ENCODE measurements around the gene C1QTNF9B.
"Not testable (repeated sequence)": the region's sequence is repeated elsewhere in the genome, so short reads cannot be mapped to it uniquely, and the experiment has no call there.

Gene C1QTNF9B

DNA sequence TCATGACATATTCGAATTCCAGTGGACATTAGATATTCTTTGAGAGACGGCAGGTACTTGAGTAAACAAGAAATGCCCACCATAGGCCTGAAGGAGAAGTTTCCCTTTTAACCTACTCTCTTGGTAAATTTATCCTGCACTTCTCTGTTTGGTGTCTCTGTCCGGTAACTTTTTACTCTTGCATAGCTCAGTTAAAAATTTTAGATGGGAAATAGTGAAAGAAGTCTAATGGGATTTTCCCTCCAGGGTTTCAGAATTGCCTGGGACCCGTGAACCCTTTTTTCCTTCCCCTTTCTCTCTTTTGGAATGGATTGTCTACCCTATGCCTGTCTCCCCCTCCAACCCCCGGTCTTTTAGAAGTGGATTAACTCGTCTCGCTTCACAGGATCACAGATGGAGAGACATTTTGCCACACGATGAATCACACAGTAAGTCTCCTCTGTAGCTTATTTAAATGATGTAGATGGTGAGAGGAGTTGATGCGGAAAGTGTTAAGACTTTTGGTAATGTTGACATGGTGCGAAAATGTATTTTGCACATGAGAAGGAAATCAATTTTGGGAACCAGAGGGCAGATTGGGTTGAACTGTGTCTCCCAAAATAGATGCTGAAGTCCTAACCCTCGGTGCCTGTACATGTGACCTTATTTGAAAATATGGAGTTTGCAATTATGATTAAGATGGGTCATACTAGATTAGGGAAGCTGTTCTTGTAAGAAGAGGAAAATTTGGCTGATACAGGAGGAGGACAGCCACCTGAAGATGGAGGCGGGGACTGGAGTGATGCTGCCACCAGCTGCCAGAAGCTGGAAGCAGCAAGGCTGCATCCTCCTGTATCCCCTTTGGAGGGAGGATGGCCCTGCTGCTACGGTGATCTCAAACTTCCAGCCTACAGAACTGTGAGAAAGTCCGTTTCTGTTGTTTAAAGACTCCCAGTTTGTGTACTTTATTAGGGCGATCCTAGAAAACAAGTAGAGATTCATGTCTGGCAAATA lies 7.4 kb downstream of the C1QTNF9B start:
- no peak for DNase-seq

DNA sequence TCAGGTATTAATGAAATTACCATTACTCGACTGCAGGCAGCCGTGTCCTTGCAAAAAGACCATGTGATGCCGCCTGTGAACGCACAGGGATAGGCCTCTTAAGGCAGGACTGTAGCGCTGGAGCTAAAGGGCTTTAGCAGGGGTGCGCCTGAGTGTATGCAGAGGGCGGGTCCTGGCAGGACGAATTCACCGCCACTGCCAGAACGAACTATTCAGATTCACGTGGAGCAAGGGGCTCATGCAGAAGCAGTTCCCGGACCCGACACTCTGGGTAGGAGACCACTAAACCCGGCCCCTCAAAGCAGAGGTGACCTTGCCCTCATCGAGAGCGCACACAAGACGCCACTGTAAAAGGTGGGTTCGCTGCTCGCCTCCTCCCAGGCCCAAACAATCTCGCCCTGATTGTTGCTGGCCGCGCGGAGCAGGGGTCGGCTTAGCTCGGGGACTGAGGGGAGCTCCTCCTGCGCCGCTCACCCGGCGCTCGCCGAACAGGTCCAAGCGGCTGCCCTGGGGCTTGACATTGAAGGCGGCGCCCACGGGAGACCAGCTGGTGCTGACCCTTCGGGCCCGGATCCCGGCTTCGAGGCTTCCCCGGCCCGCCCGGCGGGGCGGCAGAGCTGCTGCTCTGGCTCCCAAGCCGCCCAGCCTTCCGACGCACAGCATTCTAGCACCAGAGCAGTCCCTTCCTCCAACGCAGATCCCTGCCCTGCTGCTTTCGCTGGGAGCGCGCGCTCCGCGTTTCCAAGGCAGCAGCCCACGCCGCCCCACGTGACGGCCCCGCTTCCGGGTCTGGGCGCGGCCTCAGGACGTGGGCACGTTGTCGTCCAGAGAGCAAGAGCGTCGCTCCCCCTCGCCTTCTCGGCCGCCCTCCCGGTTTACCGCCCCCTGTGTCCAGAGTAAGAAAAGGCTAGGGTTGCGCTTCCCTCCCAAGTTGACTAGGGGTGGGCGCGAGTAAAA lies 8.4 kb downstream of the C1QTNF9B start, which contains the start of gene MIPEP:
TSS of gene MIPEP (minus strand) at position 743 of the 957 bp plus-strand sequence. CDS start at position 663, 80 bp downstream.
- DNase-seq = peak; percentile 82

DNA sequence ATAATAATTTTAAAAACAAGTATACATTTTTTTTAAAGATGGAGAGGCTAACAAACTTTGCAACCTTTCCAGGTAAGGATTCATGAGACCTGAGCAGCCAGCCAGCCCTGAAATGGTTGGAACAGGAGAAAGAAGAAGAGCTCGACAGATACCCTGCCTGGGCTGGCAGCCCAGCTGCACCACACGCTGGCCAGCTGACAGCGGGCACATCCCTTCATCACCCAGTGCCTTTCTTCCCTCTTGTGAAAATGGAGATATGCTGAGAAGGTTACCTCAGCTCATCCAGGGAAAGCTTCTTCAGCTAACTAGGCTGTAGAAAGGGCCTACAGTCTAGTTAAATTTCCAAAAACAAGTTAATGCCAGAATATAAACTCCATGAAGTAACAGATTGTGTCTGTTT lies 12.9 kb downstream of the C1QTNF9B start:
- DNase-seq = not testable (repeated sequence)

DNA sequence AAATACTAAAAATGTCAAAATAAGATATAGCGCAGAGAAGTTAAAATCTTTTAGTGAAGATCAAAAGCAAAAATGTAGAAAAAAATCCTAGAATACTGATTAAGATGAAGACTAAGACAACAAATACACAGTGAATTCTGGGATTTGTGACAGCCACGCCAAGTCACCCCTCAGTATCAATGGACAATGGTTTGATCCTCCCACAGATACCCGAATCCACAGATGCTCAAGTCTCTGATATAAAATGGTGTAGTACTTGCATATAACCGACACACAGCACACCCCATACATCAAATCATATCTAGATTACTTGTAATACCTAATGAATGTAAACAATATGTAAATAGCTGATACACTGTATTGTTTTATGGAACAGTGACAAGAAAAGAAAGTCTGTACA lies 14.0 kb downstream of the C1QTNF9B start:
- no peak for DNase-seq

DNA sequence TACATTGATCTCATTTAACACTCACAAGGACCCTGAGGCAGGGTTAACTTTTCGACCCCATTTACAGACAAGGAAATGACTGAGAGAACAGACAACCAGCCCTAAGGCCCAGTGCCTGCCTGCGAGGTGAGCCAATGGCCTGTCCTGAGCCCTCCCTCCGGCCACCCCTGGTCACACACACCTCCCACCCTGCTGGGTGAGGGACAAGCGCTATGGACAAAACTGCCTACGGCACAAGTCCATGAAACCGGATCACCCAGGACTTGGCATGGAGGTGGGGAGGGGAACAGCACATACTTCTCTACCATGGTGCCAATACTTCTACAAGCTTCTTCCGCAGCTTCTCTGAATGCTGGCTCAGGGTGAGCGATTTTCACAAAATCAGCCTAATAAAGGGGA lies 15.9 kb downstream of the C1QTNF9B start:
- DNase-seq = not testable (repeated sequence)

DNA sequence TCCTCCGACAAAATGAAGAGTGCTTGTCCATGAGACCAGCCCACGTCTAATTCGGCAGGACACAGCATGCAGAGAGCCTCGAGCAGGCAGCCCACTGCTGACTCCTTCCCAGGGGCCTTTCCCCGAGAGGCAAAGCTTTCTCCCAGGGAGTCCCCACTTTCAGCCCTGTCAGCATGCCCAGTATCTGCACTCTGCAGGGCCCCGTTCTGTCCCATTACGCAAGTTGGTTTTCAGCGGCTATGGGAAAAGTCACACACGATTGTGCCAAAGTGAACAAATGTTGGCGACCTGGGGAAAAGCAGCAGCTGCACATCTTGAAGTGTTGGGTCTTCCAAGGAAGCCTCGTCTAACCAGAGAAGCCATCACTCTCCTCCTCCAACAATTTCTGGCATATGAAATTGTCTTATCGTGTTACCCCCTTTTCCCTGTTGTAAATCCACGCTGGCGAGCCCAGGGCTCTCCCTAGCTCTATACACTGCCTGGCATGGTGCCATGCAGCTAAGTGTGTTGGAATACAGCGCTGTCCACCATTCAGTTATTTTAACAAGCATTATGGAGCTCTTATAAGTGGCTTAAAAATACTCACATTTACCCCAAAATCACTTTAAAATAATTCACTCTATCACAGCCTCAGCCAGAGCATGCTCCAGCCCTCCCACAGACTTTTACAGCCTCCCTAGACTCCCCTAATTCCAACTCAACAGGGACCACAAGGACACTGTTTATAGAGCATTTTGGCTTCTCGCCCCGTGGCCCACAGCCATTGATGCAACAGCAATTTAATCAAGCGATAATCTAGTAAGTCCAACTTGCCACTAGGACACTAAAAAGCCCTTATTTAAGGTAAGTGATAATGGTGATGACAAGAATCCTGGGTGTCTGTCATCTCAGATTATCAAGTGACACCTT lies 16.6 kb downstream of the C1QTNF9B start:
- not testable (repeated sequence) for DNase-seq

DNA sequence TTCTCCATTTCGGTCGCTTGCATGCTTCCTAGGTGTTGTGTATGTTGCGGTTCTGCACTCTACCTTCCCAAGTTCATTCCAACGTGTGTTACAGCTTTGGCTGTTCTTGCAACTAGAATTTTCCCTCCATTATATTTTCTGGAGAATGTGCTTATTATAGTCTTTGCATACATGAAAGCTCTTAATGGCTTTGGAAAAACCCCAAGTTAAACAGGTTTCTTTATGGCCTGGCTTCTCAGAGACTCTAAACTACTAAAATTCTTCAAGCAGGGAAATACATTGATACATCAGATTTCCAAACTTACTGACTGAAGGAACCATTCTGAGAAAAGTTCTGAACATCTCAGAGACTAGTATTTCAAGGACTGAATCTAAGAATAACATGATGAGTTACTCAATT lies 20.0 kb downstream of the C1QTNF9B start:
- DNase-seq = no peak

DNA sequence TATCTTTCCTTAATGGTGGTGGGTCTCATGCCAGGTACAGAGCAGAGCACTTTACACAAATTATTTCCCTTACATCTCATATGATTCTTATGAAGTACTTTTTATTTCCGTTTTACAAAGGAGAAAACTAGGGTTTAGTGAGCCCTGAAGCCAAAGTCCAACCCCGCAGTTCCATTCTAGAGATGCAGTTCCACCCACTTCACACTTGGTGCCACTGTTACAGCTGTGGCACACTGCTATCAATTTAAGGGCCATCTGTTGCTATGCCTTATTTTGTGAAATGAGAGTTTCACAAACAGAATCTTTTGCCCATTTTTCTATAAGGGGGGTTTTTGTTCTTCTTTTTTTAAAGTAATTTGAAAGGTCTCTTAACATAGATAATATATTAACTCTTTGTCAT lies 21.0 kb downstream of the C1QTNF9B start:
- no peak for DNase-seq

DNA sequence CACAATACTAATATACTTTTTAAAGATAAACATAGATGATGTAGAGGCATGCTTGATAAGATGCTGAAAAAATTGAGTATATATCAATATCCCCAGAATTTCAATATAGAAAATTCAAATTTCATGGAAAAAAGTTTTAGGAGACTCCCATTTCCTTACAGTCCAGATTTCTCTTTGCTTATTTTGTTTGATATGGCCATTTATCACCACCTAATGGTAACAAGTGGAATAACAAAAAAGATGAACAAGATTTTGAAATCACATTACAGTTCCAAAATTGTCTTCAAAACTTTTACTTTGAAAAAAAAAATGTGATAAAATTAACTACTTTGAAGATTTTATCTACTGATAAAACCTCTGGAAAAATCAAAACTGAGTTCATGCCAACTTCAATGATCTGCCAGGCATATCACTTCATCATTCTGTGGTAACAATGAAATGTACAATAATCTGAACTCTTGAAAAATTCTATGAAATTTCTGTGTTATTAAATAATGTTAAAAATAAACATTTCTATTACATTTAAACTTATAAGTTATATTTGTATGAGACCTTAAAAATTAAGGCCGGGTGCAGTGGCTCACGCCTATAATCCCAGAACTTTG lies 25.6 kb downstream of the C1QTNF9B start:
- DNase-seq = no peak

DNA sequence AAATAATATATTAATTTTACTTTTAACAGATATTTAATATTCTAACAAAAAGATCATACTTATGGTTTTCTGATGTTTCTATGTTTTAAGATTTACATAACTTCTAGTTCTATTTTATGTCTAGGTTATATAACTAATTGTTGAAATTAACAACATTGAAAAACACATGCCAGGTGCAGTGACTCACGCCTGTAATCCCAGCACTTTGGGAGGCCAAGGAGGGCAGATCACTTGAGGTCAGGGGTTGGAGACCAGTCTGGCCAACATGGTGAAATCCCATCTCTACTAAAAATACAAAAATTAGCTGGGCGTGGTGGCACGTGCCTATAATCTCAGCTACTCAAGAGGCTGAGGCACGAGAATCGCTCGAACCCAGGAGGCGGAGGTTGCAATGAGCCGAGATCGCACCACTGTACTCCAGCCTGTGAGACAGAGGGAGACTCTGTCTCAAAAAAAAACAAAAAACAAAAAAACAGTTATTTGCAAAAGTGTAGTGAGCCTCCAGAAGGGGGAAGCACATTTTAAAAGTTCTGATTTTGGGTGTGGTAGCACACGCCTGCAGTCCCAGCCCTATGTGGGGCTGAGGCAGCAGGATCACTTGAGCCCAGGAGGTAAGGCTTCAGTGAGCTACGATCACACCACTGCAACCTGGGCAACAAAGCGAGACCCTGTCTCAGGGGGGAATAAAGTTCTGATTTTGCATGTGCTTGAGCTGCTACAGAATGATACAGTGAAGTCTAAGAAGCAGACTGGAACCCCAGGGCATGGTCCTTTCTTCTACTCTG lies 26.8 kb downstream of the C1QTNF9B start:
- no peak for DNase-seq

DNA sequence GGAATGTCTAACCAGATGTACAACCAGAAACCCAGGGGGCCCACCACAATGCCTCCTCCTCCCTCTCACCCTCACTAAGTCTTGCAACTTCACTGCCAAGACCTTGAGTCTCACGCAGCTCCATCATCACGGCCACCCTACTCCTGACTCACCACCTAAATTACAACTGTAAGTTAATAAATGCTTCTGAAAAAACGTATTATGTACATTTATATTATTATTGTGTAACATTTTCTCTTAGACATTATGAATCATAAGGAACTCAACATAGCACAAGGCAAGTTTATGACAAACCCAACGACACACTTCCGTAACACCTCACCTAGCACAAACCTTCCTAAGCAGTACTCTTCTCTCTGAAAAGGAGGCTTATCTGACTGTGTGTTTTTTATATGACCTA lies 28.8 kb downstream of the C1QTNF9B start:
- no peak for DNase-seq

DNA sequence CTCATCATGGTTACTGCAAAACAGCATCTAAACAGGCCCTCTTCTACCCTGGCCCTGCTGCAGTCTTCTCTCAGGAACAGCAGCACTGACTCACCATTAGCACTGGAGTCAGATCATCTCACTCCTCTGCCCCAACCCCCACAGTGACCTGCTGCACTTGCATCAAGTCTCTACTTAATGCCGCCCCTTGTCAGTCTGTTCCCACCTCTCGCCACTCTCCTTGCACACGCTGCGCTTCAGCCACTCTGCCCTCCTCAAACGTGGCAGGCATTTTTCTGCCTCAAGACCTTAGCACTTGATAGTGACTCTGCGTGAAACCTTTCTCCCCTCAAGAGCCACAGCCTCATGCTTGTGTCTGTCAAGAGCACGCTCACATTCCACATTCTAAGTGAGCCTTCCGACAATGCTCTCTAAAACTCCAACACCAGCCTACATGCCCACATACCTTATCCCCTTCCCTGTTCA lies 30.2 kb downstream of the C1QTNF9B start:
- no peak for DNase-seq

DNA sequence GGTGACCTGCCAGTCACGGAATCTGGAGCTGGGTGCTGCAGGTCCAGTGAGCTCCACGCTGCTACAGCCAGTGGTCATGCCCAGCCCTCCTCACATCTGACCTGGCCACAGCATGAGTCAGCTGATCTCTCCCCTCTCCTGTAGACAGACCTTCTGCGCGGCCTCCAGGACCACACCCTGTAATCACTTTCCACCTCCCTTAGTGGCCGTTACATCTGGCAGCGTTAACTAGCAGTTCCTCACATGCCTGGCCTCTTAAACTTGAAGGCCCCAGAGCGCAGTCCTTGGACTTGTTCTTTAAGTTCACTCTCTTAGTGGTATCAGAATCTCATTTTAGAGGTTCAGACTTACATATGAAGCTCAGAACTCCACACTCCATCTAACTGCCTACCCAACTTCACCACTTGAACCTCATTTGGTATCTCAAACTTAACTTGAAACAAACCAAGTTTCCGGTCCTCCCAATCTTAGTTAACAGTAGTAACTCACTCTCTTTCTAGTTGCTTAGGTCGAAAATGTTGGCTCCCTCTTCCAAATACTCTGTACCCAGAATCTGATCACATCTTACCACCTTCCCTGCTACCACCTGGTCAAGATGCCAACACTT lies 30.8 kb downstream of the C1QTNF9B start:
- no peak for DNase-seq

DNA sequence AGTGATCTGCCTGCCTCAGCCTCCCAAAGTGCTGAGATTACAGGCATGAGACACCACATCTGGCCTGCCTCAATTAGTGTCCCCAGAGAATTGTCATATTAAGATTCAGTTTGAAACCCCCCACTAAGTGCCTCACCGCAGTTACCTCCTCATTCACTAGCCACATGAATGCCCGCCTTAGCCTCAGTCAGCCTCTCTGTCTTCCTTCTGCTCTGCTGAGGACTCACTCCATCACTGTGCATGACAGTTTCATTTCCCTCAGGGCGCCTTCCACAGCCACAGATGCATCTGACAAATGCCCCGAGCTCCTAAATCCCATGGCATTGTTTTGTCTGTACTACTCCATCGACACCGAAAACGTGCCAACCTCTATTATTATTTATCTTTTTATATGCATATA lies 31.4 kb downstream of the C1QTNF9B start:
- no peak for DNase-seq

DNA sequence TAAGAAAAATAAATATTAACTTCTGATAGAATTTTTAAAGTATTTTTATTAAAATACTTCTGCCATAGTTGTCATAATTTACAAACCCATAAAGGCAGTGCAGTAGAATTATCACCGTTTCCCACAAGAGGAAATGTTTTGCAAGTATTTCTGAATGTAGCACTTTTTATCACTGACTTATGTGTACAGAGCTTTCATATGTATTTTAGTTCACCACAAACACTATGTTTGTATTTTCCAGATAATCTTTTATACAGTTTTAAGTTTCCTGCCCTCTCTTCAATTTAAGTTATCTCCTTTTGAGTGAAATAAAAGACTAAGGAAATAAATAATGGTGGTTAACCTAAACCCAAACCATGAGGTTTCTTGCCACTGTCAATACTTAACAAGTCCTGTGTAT lies 32.3 kb downstream of the C1QTNF9B start:
- no peak for DNase-seq

DNA sequence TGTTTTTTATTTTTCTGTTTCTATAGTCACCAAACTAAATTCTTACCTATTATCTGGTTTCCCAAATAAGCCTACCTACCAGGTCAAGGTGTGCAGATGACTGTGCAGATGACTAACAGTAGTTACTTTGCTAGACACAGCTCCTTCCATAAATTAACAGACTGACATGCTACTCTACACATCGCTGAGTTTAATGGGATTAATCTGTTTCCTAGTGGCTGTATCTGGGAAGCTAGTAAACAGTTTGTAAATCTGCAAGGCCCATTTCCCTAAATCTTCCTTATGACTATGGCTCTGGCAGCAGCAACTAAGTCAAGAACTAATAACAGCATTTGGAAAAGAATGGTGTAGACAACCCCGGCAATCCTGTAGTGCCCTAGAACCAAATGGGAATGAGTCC lies 36.0 kb downstream of the C1QTNF9B start:
- DNase-seq = no peak

DNA sequence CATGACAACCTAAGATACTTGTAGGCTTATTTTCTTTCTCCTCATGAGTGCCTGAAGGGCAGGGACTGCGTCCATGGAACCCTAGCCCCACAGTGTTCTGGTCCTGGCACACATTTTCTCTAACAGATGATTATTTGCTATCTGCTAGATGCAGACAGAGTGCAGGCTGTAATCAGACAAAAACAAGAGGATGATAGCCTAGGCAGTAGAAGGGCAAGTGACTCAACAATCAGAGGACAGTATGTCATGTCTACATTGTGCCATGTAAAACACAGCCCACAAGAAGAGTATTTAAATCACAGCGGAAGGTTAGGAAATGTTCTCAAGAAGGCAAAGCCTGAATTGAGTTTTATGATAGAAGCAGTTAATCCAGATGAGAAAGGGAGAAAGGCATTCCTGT lies 37.4 kb downstream of the C1QTNF9B start:
- DNase-seq = no peak

DNA sequence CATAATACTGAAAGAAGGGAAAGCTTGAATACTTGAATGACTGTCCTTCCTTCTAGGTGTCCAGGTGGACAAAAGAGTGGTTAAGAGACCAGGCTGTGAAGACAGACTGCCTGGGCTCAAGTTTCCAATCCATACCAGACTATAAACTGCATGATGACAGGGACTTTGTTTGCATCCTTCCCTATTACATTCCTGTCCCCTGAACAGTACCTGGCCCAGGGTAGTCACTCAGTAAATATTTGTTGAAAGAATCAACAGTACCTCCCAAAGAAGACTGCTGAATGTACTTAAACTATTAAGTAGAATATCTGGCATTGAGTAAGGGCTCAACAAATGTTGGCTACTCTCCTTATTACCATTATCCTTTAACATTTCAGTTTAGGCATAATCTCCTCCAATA lies 37.8 kb downstream of the C1QTNF9B start:
- no peak for DNase-seq

DNA sequence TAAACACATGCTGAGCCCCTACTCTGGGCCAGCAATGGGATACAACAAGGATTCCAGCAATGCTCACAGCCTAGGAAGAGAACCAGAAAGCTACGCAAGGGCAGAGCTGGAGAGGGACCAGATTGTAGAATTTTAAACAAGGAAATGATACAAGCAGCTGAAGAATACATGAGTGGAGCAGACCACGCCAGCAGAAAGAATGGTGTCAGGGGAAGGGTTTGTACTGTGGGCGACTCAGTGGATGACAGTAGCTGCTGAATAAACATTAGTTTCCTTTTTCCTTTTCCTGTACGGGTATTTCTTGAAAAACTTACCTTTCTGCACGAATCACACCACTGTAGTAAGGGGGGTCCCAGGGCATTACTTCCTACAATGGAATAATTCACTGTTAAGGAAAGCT lies 38.8 kb downstream of the C1QTNF9B start:
- no peak for DNase-seq

DNA sequence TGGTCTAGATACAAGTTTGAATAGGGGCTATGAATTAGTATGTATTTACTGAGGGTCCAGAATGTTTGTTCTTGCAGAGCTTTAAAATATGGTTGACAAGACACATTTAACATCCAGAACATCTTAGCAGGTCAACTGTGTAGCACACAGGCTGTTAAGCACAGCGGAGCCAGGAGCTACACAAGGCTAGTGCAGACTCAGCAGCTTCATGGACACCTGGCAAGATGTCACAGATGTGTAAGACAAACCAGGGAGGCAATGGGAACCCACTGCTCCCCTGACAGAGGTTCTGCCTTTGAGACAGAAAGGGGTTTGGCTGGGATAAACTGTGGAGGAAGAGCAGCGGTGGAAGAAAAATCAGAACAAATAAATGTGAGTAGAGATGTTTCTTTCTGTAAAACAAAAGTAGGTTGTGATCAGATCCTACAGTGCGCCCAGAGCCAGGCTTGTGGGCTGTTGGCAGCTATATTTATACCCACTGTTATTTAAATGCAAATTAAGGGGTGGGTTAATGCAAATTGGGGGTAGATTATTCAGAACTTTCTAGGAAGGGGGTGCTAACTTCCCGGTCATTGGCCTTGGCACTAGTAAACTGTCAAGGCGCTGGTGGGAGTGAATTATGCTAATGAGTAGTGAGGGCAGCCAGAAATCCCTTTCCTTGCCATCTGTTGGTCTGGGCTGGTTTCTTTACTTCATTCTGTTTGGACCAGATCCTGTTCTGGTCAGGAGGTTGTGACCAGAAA lies 41.1 kb downstream of the C1QTNF9B start:
- DNase-seq = no peak

All from activated effector memory CD4-positive, alpha-beta T cell treated with Interleukin-2 at 50 U/mL for 16 hours (primary cell).